ENCODE results near the gene TFAP2B. TPM values are rescaled to one million over a fixed set of nuclear protein-coding genes. Genes with fewer than 3 reads are reported as not detected.

The TFAP2B gene
- total RNA-seq, 1 experiment from 2014 or later: not detected

GRCh38 chr6:50785921-50786320 lies 32.8 kb upstream of the TFAP2B start:
- H3K27ac ChIP-seq (ENCODE audit: insufficient read length, low read depth, low read length): no peak overlapping the region
- H3K14ac ChIP-seq (ENCODE audit: insufficient read depth, low read length): no peak overlapping the region
- H2AFZ ChIP-seq (ENCODE audit: low read length): no peak overlapping the region
- no peak overlapping the region for H2BK15ac ChIP-seq (ENCODE audit: low read depth, low read length)
- TF ChIP-seq CTCF (conservative IDR thresholded peaks at IDR 0.05): no peak
- DNase-seq: no peak
- H3K27me3 ChIP-seq (ENCODE audit: insufficient read depth, low read length): no peaks in the 10 kb centered on the region
- H4K20me1 ChIP-seq (ENCODE audit: control insufficient read depth, insufficient read depth, insufficient read length): no peaks in the 10 kb centered on the region
- H3K79me1 ChIP-seq (ENCODE audit: insufficient read depth, low read depth, low read length, poor library complexity, severe bottlenecking): no peaks in the 10 kb centered on the region
- no peaks in the 10 kb centered on the region for H3K36me3 Mint-ChIP-seq (ENCODE audit: insufficient read depth in 1 of 3, low read depth in 3 of 3)
- no peak overlapping the region for H3K18ac ChIP-seq (ENCODE audit: insufficient read length, low read depth, low read length)
- no peak overlapping the region for H2BK12ac ChIP-seq (ENCODE audit: insufficient read length, low read depth, low read length)
- no peak overlapping the region for H4K5ac ChIP-seq (ENCODE audit: insufficient read length, low read depth, low read length)
- H2BK20ac ChIP-seq (ENCODE audit: low read depth, low read length, poor library complexity, severe bottlenecking): no peak overlapping the region
- H3K23me2 ChIP-seq (ENCODE audit: insufficient read length, low read depth, low read length, poor library complexity, severe bottlenecking): no peaks in the 10 kb centered on the region
- no peaks in the 10 kb centered on the region for H3K4me1 ChIP-seq (ENCODE audit: insufficient read depth, low read length)
- H3K56ac ChIP-seq (ENCODE audit: insufficient read length, low read depth, low read length): no peak overlapping the region
- H3K9ac ChIP-seq (ENCODE audit: extremely low read depth, insufficient read length, low read length): no peak overlapping the region
- peaks cover 1% of the 10 kb centered on the region; the same call in 1 of the 2 replicates for H3K27me3 Mint-ChIP-seq (ENCODE audit: low read depth)
- no peak overlapping the region for H3K27ac Mint-ChIP-seq
- H4K91ac ChIP-seq (ENCODE audit: insufficient read length, low read depth, low read length): no peak overlapping the region
- no peak overlapping the region for H3K4ac ChIP-seq (ENCODE audit: low read depth, low read length)
- H3K9me3 ChIP-seq (ENCODE audit: control insufficient read depth, low read depth, low read length): no peaks in the 10 kb centered on the region
- no peak overlapping the region for H3K4me2 ChIP-seq (ENCODE audit: insufficient read depth, insufficient read length, low read length)
- H2AK5ac ChIP-seq (ENCODE audit: insufficient read length, low read length): no peak overlapping the region
- H2BK120ac ChIP-seq (ENCODE audit: low read depth, low read length, poor library complexity, severe bottlenecking): no peak overlapping the region
- H3K79me2 ChIP-seq (ENCODE audit: insufficient read depth, low read length): no peaks in the 10 kb centered on the region
- no peak overlapping the region for H4K8ac ChIP-seq (replicated peaks; ENCODE audit: insufficient read length, low read depth, low read length)
- H3K23ac ChIP-seq (ENCODE audit: insufficient read length, low read depth, low read length): no peak overlapping the region
- WGBS (ENCODE audit: extremely low coverage, insufficient read length, low lambda C conversion rate): no CpG with 5 or more reads among the region's 1 CpG
- H3K4me3 Mint-ChIP-seq: no peak overlapping the region
- no peak overlapping the region for H2BK5ac ChIP-seq (ENCODE audit: insufficient read length, low read length)
- H3T11ph ChIP-seq (ENCODE audit: low read length): no peak overlapping the region
- H3K4me1 Mint-ChIP-seq: peaks cover 0 to 7% of the 10 kb centered on the region in 2 experiments; a peak in 2 of 4 replicates
- H3K9me3 Mint-ChIP-seq: no peaks in the 10 kb centered on the region

Data from H9 (cell line).